ENCODE measurements around the gene TMEM120A. TPM values are rescaled to one million over a fixed set of nuclear protein-coding genes. Genes with fewer than 3 reads are reported as not detected.
A peak's percentile ranks its signal among the peaks of the same experiment; 100 is the strongest.

Gene TMEM120A
- total RNA-seq, 4 donors from 2014 or later = 21.3 to 56.7 (median 38.2) TPM

- H3K36me3 ChIP-seq = peaks cover 0 to 25% of the 10 kb centered on the region in 2 donors
- intact Hi-C loops (cut with DNase I; ENCODE audit: low total_unique reads) = no loop called here
- no peak overlapping the region for H3K27ac ChIP-seq
- in situ Hi-C loops (cut with MboI; ENCODE audit: low sequenced_read_pairs in 4 of 4) = no loop called here
- H3K9me3 ChIP-seq = no peaks in the 10 kb centered on the region
- ATAC-seq (no peak), DNase-seq (no peak)
- no peak for TF ChIP-seq CTCF (IDR thresholded peaks at IDR 0.05 in 4 of 5, conservative IDR thresholded peaks at IDR 0.05 in 1 of 5)
- no peak for TF ChIP-seq POLR2A (IDR thresholded peaks at IDR 0.05)
- H3K4me1 ChIP-seq = peaks cover 38% of the 10 kb centered on the region in 2 donors
- H3K4me3 ChIP-seq = no peak overlapping the region
- no peaks in the 10 kb centered on the region for H3K27me3 ChIP-seq
These were observed 35.4 kb downstream of the TMEM120A start for GRCh38 chr7:75958802-75959543.

GRCh38 chr7:75957021-75957736 lies 37.2 kb downstream of the TMEM120A start:
- peaks cover 22% of the 10 kb centered on the region in 2 donors for H3K4me1 ChIP-seq
- H3K9me3 ChIP-seq = no peaks in the 10 kb centered on the region
- intact Hi-C loops (cut with DNase I; ENCODE audit: low total_unique reads) (no loop called here), in situ Hi-C loops (cut with MboI; ENCODE audit: low sequenced_read_pairs in 4 of 4) (no loop called here)
- peaks cover 0 to 25% of the 10 kb centered on the region in 2 donors for H3K36me3 ChIP-seq
- TF ChIP-seq CTCF (IDR thresholded peaks at IDR 0.05 in 4 of 5, conservative IDR thresholded peaks at IDR 0.05 in 1 of 5) (no peak), POLR2A (IDR thresholded peaks at IDR 0.05) (no peak)
- ATAC-seq (no peak), DNase-seq (no peak)
- no peaks in the 10 kb centered on the region for H3K27me3 ChIP-seq
- no peak overlapping the region for H3K4me3 ChIP-seq
- peak overlapping the region in 1 of 4 donors; percentile 77 for H3K27ac ChIP-seq

- no peaks in the 10 kb centered on the region for H3K9me3 ChIP-seq
- in situ Hi-C loops (cut with MboI; ENCODE audit: low sequenced_read_pairs in 4 of 4) (no loop called here), intact Hi-C loops (cut with DNase I; ENCODE audit: low total_unique reads) (no loop called here)
- no peaks in the 10 kb centered on the region for H3K27me3 ChIP-seq
- DNase-seq (peak in 1 of 2 donors; percentile 56), ATAC-seq (peak; percentile 7 to 17)
- TF ChIP-seq CTCF (IDR thresholded peaks at IDR 0.05 in 4 of 5, conservative IDR thresholded peaks at IDR 0.05 in 1 of 5) (no peak), POLR2A (IDR thresholded peaks at IDR 0.05) (no peak)
- H3K4me1 ChIP-seq = peaks cover 24 to 25% of the 10 kb centered on the region in 2 donors
- peak overlapping the region; percentile 76 to 84 (median 78) for H3K27ac ChIP-seq
- H3K4me3 ChIP-seq = no peak overlapping the region
- peaks cover 0 to 25% of the 10 kb centered on the region in 2 donors for H3K36me3 ChIP-seq
These were observed 39.0 kb downstream of the TMEM120A start for GRCh38 chr7:75955331-75955955.

- in situ Hi-C loops (cut with MboI; ENCODE audit: low sequenced_read_pairs in 4 of 4) (no loop called here), intact Hi-C loops (cut with DNase I; ENCODE audit: low total_unique reads) (no loop called here)
- Histone ChIP-seq H3K4me1 (peaks cover 35 to 39% of the 10 kb centered on the region in 2 donors), H3K36me3 (peaks cover 0 to 15% of the 10 kb centered on the region in 2 donors), H3K27ac (peak overlapping the region; percentile 46 to 84 (median 76)), H3K9me3 (no peaks in the 10 kb centered on the region), H3K27me3 (no peaks in the 10 kb centered on the region), H3K4me3 (no peak overlapping the region)
- DNase-seq (no peak), ATAC-seq (no peak)
- TF ChIP-seq CTCF (IDR thresholded peaks at IDR 0.05 in 4 of 5, conservative IDR thresholded peaks at IDR 0.05 in 1 of 5) (no peak), POLR2A (IDR thresholded peaks at IDR 0.05) (no peak)
These were observed 40.5 kb downstream of the TMEM120A start for GRCh38 chr7:75953931-75954330.

Data from gastrocnemius medialis (tissue), 4 donors.